ENCODE data around the gene LIMS2.
A peak's percentile ranks its signal among the peaks of the same experiment; 100 is the strongest.

Gene LIMS2

DNA sequence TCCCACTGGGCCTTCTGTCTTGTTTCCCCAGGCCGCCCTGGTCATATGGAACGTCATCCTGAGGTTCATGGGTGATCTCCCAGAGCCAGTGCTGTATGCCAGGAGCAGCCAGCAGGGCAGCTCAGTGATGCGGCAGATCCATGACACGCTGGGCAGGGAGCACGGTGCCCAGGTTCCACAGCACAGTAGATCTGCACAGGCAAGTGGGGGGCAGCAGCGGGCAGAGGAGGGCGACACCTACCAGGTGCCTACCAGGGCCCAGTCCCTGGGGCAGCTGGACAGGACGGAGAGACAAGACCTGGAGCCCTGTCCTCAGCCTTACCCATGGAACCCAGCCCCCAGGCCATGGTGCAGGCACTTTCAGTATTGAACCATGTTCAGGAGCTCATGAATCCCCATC, 65.5 kb downstream of the LIMS2 start:
- Histone ChIP-seq H3K4me1 (ENCODE audit: control insufficient read depth in 1 of 2, insufficient read depth in 2 of 2, low read length in 2 of 2) (peaks cover under 1 to 6% of the 10 kb centered on the region in 2 experiments), H3K36me3 (ENCODE audit: control insufficient read depth in 1 of 2, insufficient read depth in 2 of 2, low read length in 2 of 2) (no peaks in the 10 kb centered on the region), H2AFZ (ENCODE audit: insufficient read depth, low read length, poor library complexity) (no peak overlapping the region), H4K12ac (ENCODE audit: low read depth, low read length) (no peak overlapping the region), H3K18ac (ENCODE audit: low read length) (no peak overlapping the region), H2AK5ac (ENCODE audit: low read length) (no peak overlapping the region), H3K4me2 (ENCODE audit: low read length) (no peak overlapping the region), H3K23ac (ENCODE audit: low read length) (no peak overlapping the region), H3K14ac (ENCODE audit: low read length) (no peak overlapping the region), H3K79me1 (ENCODE audit: low read length) (no peaks in the 10 kb centered on the region), H3K9ac (ENCODE audit: low read length) (no peak overlapping the region), H2BK120ac (ENCODE audit: insufficient read depth, low read length, poor library complexity) (no peak overlapping the region), H2BK12ac (ENCODE audit: low read length) (no peak overlapping the region), H2BK5ac (ENCODE audit: low read depth, low read length, poor library complexity) (no peak overlapping the region), H3K9me3 (ENCODE audit: insufficient read depth, low read depth, low read length) (peaks cover 5% of the 10 kb centered on the region), H3K4me3 (ENCODE audit: low read depth, low read length) (peak overlapping the region; percentile 32), H3K27ac (ENCODE audit: low read depth, low read length) (no peak overlapping the region), H3K79me2 (ENCODE audit: control insufficient read depth, insufficient read depth, low read length, poor library complexity) (no peaks in the 10 kb centered on the region), H4K91ac (ENCODE audit: low read depth, low read length) (no peak overlapping the region), H3K27me3 (ENCODE audit: insufficient read depth, low read length) (no peaks in the 10 kb centered on the region), H3K4ac (ENCODE audit: low read depth, low read length) (no peak overlapping the region), H4K8ac (ENCODE audit: low read depth, low read length) (no peak overlapping the region)
- WGBS (ENCODE audit: extremely low coverage, insufficient coverage, insufficient read length), result no CpG with 5 or more reads among the region's 8 CpGs
- DNase-seq, result no peak

DNA sequence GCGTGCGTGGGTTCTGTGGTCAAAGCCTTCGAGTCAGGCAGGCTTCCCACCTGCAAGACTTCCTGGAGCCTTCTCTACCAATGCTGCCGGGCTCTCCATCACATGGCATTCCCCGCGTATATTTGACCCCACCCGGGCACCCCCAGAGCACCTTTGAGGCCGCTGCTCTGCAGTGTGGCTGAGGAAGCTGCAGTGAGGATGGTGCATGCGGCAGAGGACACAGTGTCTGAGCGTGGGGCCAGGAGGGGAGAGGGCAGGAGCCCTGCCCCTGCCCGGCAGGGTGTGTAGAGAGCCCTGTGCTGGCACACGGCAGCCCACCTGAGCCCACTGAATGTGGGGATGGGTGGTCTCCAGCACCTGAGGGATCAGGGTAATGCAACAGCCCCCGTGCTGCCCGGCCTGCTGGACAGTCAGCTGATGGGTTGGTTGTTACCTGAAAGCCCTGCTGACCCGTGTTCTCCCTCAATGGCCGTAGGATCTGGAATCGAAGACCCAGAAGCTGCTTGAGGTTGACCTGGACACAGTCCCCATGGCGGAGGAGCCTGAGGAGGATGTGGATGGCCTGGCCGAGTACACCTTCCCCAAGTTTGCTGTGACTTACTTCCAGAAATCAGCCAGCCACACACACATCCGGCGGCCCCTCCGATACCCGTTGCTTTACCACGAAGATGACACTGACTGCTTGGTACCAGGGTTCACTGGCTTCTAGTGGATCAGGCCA, 66.1 kb downstream of the LIMS2 start:
- Histone ChIP-seq H2BK12ac (ENCODE audit: low read length) (no peak overlapping the region), H3K4me3 (ENCODE audit: low read depth, low read length) (peak overlapping the region; percentile 32)

DNA sequence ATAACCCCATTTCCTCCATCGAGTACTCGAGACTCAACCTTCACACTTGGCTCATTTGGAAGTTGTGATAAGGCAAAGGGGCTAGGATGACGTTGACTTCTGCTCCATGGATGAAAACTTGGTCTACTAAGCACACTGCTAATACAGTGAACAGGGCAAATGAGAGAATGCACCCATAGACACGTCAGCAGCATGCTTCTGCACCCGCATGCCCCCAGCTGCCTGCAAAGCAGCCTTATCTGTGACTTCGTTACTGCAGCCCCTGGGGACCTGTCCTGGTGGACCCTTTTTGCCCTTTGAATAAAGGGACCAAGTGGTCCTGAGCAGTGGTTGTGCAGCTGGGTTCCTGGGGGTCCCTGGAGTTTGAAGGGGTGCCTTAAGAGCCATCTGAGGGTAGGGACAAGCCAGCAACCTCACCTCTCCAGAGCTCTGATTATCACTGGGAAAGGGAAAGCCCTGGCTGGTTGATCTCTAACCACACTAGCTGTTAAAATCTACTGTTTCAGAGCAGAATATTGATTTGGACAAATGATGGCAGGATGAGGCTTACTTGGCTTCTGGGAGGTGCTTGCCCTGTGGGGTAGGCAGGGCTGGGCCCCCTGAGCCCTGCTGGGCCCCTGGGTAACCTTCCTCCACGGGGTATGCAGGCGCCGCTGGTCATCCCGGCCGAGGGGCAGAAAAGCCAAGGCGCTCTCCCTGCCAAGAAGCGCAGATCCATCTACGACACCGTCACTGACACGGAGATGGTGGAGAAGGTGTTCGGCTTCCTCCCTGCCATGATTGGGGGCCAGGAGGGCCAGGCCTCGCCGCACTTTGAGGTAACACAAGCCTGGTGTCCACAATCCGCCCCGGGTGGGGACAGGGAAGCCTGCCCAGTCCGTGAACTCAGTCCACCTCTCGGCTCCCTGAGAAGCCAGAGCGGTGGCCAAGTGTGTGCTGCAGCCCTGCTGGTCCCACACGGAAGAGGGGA, 67.0 kb downstream of the LIMS2 start:
- Histone ChIP-seq H3K23ac (ENCODE audit: low read length) (no peak overlapping the region), H3K79me2 (ENCODE audit: control insufficient read depth, insufficient read depth, low read length, poor library complexity) (no peaks in the 10 kb centered on the region), H2BK12ac (ENCODE audit: low read length) (no peak overlapping the region), H4K91ac (ENCODE audit: low read depth, low read length) (no peak overlapping the region), H2BK120ac (ENCODE audit: insufficient read depth, low read length, poor library complexity) (no peak overlapping the region), H3K4me3 (ENCODE audit: low read depth, low read length) (no peak overlapping the region), H3K27ac (ENCODE audit: low read depth, low read length) (no peak overlapping the region), H3K36me3 (ENCODE audit: control insufficient read depth in 1 of 2, insufficient read depth in 2 of 2, low read length in 2 of 2) (no peaks in the 10 kb centered on the region), H3K18ac (ENCODE audit: low read length) (no peak overlapping the region), H2AFZ (ENCODE audit: insufficient read depth, low read length, poor library complexity) (no peak overlapping the region), H3K27me3 (ENCODE audit: insufficient read depth, low read length) (no peaks in the 10 kb centered on the region), H3K4me1 (ENCODE audit: control insufficient read depth in 1 of 2, insufficient read depth in 2 of 2, low read length in 2 of 2) (no peaks in the 10 kb centered on the region), H3K9me3 (ENCODE audit: insufficient read depth, low read depth, low read length) (peaks cover 4% of the 10 kb centered on the region), H3K14ac (ENCODE audit: low read length) (no peak overlapping the region), H2BK5ac (ENCODE audit: low read depth, low read length, poor library complexity) (no peak overlapping the region), H3K9ac (ENCODE audit: low read length) (no peak overlapping the region), H2AK5ac (ENCODE audit: low read length) (no peak overlapping the region), H3K4me2 (ENCODE audit: low read length) (no peak overlapping the region), H4K12ac (ENCODE audit: low read depth, low read length) (no peak overlapping the region), H4K8ac (ENCODE audit: low read depth, low read length) (no peak overlapping the region), H3K4ac (ENCODE audit: low read depth, low read length) (no peak overlapping the region), H3K79me1 (ENCODE audit: low read length) (no peaks in the 10 kb centered on the region)
- DNase-seq, result peak; percentile 89 to 93
- no CpG with 5 or more reads among the region's 25 CpGs for WGBS (ENCODE audit: extremely low coverage, insufficient coverage, insufficient read length)

More for the DNA sequence above, 66.1 kb downstream of the LIMS2 start:
- no peak overlapping the region for H2AK5ac ChIP-seq (ENCODE audit: low read length)
- H3K23ac ChIP-seq (ENCODE audit: low read length), result no peak overlapping the region
- H3K27ac ChIP-seq (ENCODE audit: low read depth, low read length), result no peak overlapping the region
- no peaks in the 10 kb centered on the region for H3K79me1 ChIP-seq (ENCODE audit: low read length)
- no peak overlapping the region for H3K9ac ChIP-seq (ENCODE audit: low read length)
- no peak overlapping the region for H3K4ac ChIP-seq (ENCODE audit: low read depth, low read length)
- no CpG with 5 or more reads among the region's 24 CpGs for WGBS (ENCODE audit: extremely low coverage, insufficient coverage, insufficient read length)
- no peak for DNase-seq
- H3K79me2 ChIP-seq (ENCODE audit: control insufficient read depth, insufficient read depth, low read length, poor library complexity), result no peaks in the 10 kb centered on the region
- H3K18ac ChIP-seq (ENCODE audit: low read length), result no peak overlapping the region
- H3K14ac ChIP-seq (ENCODE audit: low read length), result no peak overlapping the region
- H2BK120ac ChIP-seq (ENCODE audit: insufficient read depth, low read length, poor library complexity), result no peak overlapping the region
- no peaks in the 10 kb centered on the region for H3K27me3 ChIP-seq (ENCODE audit: insufficient read depth, low read length)
- no peak overlapping the region for H4K12ac ChIP-seq (ENCODE audit: low read depth, low read length)
- H2BK5ac ChIP-seq (ENCODE audit: low read depth, low read length, poor library complexity), result no peak overlapping the region
- H2AFZ ChIP-seq (ENCODE audit: insufficient read depth, low read length, poor library complexity), result no peak overlapping the region
- H3K9me3 ChIP-seq (ENCODE audit: insufficient read depth, low read depth, low read length), result peaks cover 4% of the 10 kb centered on the region
- H4K8ac ChIP-seq (ENCODE audit: low read depth, low read length), result no peak overlapping the region
- no peak overlapping the region for H4K91ac ChIP-seq (ENCODE audit: low read depth, low read length)
- peaks cover 0 to under 1% of the 10 kb centered on the region in 2 experiments for H3K4me1 ChIP-seq (ENCODE audit: control insufficient read depth in 1 of 2, insufficient read depth in 2 of 2, low read length in 2 of 2)
- no peaks in the 10 kb centered on the region for H3K36me3 ChIP-seq (ENCODE audit: control insufficient read depth in 1 of 2, insufficient read depth in 2 of 2, low read length in 2 of 2)
- no peak overlapping the region for H3K4me2 ChIP-seq (ENCODE audit: low read length)

DNA sequence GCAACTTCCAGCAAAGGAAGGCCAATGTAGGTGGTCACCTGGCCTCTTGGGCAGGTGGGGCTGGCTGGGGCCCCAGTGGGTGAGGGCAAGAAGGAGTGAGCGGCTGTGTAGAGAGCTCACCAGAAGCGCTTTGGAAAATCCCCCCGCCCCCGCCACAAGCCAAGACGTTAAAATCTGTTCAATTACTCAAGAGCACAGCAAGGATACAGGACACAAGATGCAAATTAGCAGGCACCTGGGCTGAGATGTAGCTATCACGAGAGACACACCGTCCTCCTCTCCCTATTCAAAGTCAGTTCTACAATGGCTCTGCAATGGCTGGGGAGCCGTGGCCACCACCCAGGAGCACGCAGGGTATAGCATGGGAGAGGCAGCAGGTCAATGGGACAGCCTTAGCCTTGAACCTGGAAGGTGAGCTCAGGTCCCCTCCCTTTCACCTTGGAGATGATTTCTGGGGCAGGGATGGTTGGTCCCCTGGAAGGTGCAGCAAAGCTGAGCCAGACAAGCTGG, 67.9 kb downstream of the LIMS2 start:
- no CpG with 5 or more reads among the region's 9 CpGs for WGBS (ENCODE audit: extremely low coverage, insufficient coverage, insufficient read length)

More for the DNA sequence above, 67.9 kb downstream of the LIMS2 start:
- no peak overlapping the region for H2BK12ac ChIP-seq (ENCODE audit: low read length)
- H3K18ac ChIP-seq (ENCODE audit: low read length), result no peak overlapping the region
- H3K9ac ChIP-seq (ENCODE audit: low read length), result no peak overlapping the region
- H2BK5ac ChIP-seq (ENCODE audit: low read depth, low read length, poor library complexity), result no peak overlapping the region
- no peak for DNase-seq
- H3K4ac ChIP-seq (ENCODE audit: low read depth, low read length), result no peak overlapping the region
- H3K36me3 ChIP-seq (ENCODE audit: control insufficient read depth in 1 of 2, insufficient read depth in 2 of 2, low read length in 2 of 2), result no peaks in the 10 kb centered on the region
- no peak overlapping the region for H3K27ac ChIP-seq (ENCODE audit: low read depth, low read length)
- no peak overlapping the region for H2AFZ ChIP-seq (ENCODE audit: insufficient read depth, low read length, poor library complexity)
- no peaks in the 10 kb centered on the region for H3K79me2 ChIP-seq (ENCODE audit: control insufficient read depth, insufficient read depth, low read length, poor library complexity)
- no peak overlapping the region for H4K12ac ChIP-seq (ENCODE audit: low read depth, low read length)
- H3K23ac ChIP-seq (ENCODE audit: low read length), result no peak overlapping the region
- no peak overlapping the region for H3K4me3 ChIP-seq (ENCODE audit: low read depth, low read length)
- no peak overlapping the region for H2BK120ac ChIP-seq (ENCODE audit: insufficient read depth, low read length, poor library complexity)
- H3K27me3 ChIP-seq (ENCODE audit: insufficient read depth, low read length), result no peaks in the 10 kb centered on the region
- H3K4me1 ChIP-seq (ENCODE audit: control insufficient read depth in 1 of 2, insufficient read depth in 2 of 2, low read length in 2 of 2), result no peaks in the 10 kb centered on the region
- H2AK5ac ChIP-seq (ENCODE audit: low read length), result no peak overlapping the region
- H3K79me1 ChIP-seq (ENCODE audit: low read length), result no peaks in the 10 kb centered on the region
- H3K9me3 ChIP-seq (ENCODE audit: insufficient read depth, low read depth, low read length), result peaks cover 3% of the 10 kb centered on the region
- no peak overlapping the region for H3K14ac ChIP-seq (ENCODE audit: low read length)
- no peak overlapping the region for H4K91ac ChIP-seq (ENCODE audit: low read depth, low read length)
- no peak overlapping the region for H3K4me2 ChIP-seq (ENCODE audit: low read length)
- no peak overlapping the region for H4K8ac ChIP-seq (ENCODE audit: low read depth, low read length)

Measured in trophoblast cell (in vitro differentiated cells and primary cell).